Measurements from ENCODE around the gene MYL11. TPM values are rescaled to one million over a fixed set of nuclear protein-coding genes. Genes with fewer than 3 reads are reported as not detected.

Gene MYL11
- total and polyA plus RNA-seq, 12 donors, result 1.1 to 2.9 (median 2.7) TPM; not detected in 9

DNA sequence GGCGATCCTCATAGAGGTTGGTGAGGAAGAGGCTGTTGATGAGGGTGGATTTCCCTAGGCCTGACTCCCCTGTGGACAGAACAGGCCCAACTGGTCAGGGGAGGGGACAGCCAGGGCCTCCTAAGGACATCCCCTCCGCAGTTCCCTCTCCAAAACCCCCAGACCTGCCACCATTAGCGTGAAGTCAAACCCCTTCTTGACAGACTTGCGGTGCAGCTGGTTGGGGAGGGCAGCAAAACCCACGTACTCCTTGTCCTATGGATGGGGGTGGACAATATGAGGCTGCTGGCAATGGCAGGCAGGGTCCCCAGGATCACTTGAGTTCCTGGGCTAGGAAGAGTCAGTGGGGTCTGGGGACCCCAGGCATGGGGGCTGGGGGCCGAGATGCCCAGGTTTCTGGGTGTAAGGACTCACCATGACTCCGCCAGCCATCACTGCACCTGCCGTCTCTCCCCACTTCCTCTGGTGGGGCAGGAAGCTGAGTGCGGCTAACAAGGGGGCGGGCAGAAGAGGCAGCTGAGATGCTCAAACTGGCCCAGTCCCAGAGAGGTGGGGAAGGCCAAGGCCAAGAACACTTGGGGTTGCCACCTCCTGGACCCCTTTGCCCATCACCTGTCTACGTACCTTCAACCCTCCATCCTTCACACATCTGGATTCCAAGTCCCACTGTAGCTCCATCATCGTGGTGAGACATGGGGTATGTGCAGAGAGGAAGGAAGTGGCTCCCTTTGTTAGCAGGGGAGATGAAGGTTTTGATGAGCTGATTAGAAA is 7.7 kb downstream of the MYL11 start, which contains the start of gene SEPTIN1:
TSS of gene SEPTIN1 (minus strand) at position 451 of the 771 bp plus-strand sequence. CDS start at position 432, 19 bp downstream.
- DNase-seq, result no peak
- WGBS, 4 donors, result 48 to 69% (median 65%) methylated on average over 5 to 12 of the region's 12 CpGs
- no peak within 1 kb of the TSS for H3K27ac ChIP-seq
- no peaks in the 10 kb centered on the region for H3K27me3 ChIP-seq
- peaks cover 8 to 15% of the 10 kb centered on the region in 2 donors for H3K4me1 ChIP-seq (replicated peaks in 1 of 2)
- no peak within 1 kb of the TSS for H3K4me3 ChIP-seq
- H3K9me3 ChIP-seq (replicated peaks in 1 of 3), result no peaks in the 10 kb centered on the region
- intact Hi-C loops (cut with DNase I), result no loop called here
- TF ChIP-seq POLR2A (IDR thresholded peaks at IDR 0.05), result no peak
- TF ChIP-seq, protein P1, sequence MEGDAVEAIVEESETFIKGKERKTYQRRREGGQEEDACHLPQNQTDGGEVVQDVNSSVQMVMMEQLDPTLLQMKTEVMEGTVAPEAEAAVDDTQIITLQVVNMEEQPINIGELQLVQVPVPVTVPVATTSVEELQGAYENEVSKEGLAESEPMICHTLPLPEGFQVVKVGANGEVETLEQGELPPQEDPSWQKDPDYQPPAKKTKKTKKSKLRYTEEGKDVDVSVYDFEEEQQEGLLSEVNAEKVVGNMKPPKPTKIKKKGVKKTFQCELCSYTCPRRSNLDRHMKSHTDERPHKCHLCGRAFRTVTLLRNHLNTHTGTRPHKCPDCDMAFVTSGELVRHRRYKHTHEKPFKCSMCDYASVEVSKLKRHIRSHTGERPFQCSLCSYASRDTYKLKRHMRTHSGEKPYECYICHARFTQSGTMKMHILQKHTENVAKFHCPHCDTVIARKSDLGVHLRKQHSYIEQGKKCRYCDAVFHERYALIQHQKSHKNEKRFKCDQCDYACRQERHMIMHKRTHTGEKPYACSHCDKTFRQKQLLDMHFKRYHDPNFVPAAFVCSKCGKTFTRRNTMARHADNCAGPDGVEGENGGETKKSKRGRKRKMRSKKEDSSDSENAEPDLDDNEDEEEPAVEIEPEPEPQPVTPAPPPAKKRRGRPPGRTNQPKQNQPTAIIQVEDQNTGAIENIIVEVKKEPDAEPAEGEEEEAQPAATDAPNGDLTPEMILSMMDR (IDR thresholded peaks at IDR 0.05), result no peak
- no peaks in the 10 kb centered on the region for H3K36me3 ChIP-seq (replicated peaks in 1 of 2)

DNA sequence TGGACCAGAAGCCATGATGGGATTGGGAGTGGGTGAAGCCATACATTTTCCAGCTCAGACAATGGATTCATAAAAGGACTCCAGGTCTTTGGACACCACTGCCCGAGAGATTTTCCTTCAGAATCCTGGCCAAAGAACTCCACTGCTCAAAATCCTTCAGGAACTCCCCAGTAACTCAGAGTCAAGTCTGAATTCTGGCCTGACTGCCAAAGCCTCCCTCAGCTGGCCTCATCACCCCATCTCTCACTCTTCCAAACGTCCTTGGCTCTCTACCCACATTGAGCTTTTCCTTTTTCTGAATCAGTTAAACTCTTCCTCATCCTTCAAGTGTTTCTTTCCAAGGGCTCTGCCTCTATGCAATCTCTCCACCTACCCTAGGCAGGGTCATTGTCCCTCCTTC is 8.9 kb downstream of the MYL11 start:
- Histone ChIP-seq H3K36me3 (replicated peaks in 1 of 2) (no peaks in the 10 kb centered on the region), H3K4me1 (replicated peaks in 1 of 2) (peaks cover 5 to 9% of the 10 kb centered on the region in 2 donors), H3K9me3 (replicated peaks in 1 of 3) (no peaks in the 10 kb centered on the region), H3K27me3 (no peaks in the 10 kb centered on the region), H3K27ac (no peak overlapping the region), H3K4me3 (no peak overlapping the region)
- WGBS, 4 donors, result 4 to 32% (median 21%) methylated on average over 2 of the region's 2 CpGs
- intact Hi-C loops (cut with DNase I), result no loop called here
- no peak for DNase-seq
- TF ChIP-seq, protein P1 (IDR thresholded peaks at IDR 0.05), result no peak

DNA sequence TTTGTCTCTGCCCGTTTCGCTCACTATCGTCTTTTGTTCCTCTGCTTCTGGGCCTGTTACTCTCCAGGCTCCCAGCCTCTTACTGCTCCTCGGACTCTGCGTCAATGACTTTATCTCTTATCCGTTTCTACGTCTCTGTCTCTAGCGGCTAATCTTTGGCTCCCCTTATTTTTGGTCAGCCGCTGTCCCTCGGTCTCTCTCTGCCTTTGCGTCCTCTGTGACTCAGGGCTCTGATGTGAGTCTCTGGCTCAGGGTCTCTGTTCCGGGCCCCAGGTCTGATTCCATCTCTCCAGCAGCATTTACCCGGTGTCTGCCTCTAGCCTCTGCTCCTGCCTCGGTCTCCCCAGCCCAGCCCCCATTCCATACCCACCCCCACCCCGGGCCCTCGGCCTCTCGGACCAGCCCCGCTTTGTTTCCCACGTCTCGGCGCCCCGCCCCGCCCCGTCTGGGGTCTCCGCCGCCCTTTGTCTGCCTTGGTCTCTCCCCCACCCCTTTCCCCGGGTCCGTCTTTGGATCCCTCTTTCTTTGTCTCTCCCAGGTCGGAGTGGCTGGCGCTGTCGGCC is 20.1 kb downstream of the MYL11 start:
- Histone ChIP-seq H3K27ac (peak overlapping the region; percentile 75 to 91 (median 88)), H3K9me3 (replicated peaks in 1 of 3) (no peaks in the 10 kb centered on the region), H3K27me3 (no peaks in the 10 kb centered on the region), H3K4me3 (peak overlapping the region in 3 of 4 donors; percentile 38 to 100 (median 71)), H3K36me3 (replicated peaks in 1 of 2) (peaks cover 0 to 17% of the 10 kb centered on the region in 2 donors), H3K4me1 (replicated peaks in 1 of 2) (peaks cover 13 to 23% of the 10 kb centered on the region in 2 donors)
- intact Hi-C loops (cut with DNase I), result no loop called here
- TF ChIP-seq, protein P1 (IDR thresholded peaks at IDR 0.05), result no peak
- peak in 1 of 2 donors; percentile 42 for TF ChIP-seq POLR2A (IDR thresholded peaks at IDR 0.05)
- peak in 3 of 7 donors; percentile 56 to 75 (median 70) for DNase-seq
- 6 to 8% (median 7%) methylated on average over 28 to 31 of the region's 31 CpGs for WGBS, 4 donors

DNA sequence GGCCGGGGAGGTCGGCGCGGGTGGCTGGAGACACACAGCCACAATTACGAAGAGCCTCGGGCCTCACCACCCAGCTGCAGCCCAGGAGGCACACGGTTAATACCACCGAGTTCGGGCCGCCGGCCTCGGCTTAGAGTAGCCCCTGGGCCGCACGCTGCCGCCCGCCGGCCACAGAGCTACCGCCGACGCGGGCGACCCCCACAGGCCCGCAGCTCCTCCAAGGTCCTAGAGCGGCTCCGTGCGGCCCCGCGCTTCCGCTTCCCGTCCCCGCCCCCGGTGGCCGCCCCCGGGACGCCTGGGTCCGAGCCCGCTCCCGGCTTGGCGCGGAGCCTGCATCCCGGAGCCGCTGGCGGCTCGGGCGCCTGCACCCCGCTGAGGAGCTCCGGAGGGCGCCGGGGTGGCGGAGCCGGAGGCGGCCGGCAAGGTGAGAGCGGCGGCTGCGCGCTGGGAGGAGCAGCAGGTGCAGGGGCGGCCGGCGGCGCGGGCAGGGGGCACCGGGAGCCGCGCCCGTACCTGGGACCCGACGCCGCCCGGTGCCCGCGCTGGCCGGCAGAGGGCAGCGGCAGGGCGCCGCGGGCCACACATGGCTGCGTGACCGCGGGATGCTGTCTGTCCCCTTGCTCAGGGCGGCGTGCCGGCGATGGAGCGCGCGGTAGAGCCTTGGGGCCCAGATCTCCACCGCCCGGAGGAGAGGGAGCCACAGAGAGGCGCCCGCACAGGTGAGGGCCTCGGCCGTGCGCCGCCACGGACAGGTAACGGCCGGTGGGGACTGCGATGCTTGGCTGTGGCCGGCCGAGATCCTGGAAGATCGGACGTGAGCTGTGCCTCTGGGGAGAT is 20.8 kb downstream of the MYL11 start, which contains the start of gene ZNF48:
TSS of gene ZNF48 (plus strand) at position 266 of the 837 bp plus-strand sequence. CDS start at position 641, 375 bp downstream.
- peak within 1 kb of the TSS; percentile 75 to 91 (median 88) for H3K27ac ChIP-seq
- intact Hi-C loops (cut with DNase I), result no loop called here
- DNase-seq, result peak; percentile 87 to 93 (median 90)

More for the DNA sequence above, 20.8 kb downstream of the MYL11 start, which contains the start of gene ZNF48:
- WGBS, 4 donors, result 1% methylated on average over 15 to 103 of the region's 103 CpGs
- H3K9me3 ChIP-seq (replicated peaks in 1 of 3), result no peaks in the 10 kb centered on the region
- H3K36me3 ChIP-seq (replicated peaks in 1 of 2), result peaks cover 0 to 17% of the 10 kb centered on the region in 2 donors
- H3K4me1 ChIP-seq (replicated peaks in 1 of 2), result peaks cover 13 to 25% of the 10 kb centered on the region in 2 donors
- peak in 1 of 2 donors; percentile 50 for TF ChIP-seq POLR2A (IDR thresholded peaks at IDR 0.05)
- TF ChIP-seq, protein P1 (IDR thresholded peaks at IDR 0.05), result peak in 4 of 6 experiments; percentile 25 to 62 (median 52)
- peak within 1 kb of the TSS in 3 of 4 donors; percentile 38 to 100 (median 71) for H3K4me3 ChIP-seq
- no peaks in the 10 kb centered on the region for H3K27me3 ChIP-seq

Data from adrenal gland (tissue), 12 donors.